ENCODE measurements around the gene OTUD5. TPM values are rescaled to one million over a fixed set of nuclear protein-coding genes. Genes with fewer than 3 reads are reported as not detected.

The OTUD5 gene
- total RNA-seq, 1 experiment from 2014 or later, result 37.1 TPM

DNA sequence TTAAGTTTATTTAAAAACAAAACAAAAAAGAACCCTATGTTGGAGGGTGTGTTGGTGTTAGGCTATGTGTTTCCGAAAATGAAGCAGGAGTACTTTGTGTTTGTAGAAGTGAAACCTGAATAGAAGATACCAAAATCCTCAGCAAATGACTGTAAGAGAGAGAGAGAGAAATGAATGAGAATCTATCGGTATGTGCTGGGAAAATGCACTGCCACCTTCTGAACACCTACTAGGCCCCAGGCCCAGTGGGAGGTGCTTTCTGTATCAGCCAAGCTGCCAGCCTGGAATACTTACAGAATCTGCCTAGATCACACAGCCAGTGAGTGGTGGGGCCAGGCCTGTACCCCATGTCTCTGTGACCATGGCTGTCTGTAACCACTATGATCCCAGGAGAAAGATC lies 23.6 kb downstream of the OTUD5 start:
- Histone ChIP-seq H3K4me3 (no peak overlapping the region), H2AFZ (no peak overlapping the region), H4K20me1 (ENCODE audit: insufficient read depth) (no peaks in the 10 kb centered on the region), H3K27ac (no peak overlapping the region), H3K4me1 (replicated peaks; ENCODE audit: insufficient read depth) (no peaks in the 10 kb centered on the region), H3K4me2 (no peak overlapping the region), H3K36me3 (ENCODE audit: low read depth) (no peaks in the 10 kb centered on the region), H3K9me2 (ENCODE audit: insufficient read depth) (no peaks in the 10 kb centered on the region), H3F3A (ENCODE audit: insufficient read depth, low read depth) (no peaks in the 10 kb centered on the region), H3K9me3 (ENCODE audit: insufficient read depth, low read depth) (no peaks in the 10 kb centered on the region), H3K79me2 (ENCODE audit: low read depth) (no peaks in the 10 kb centered on the region), H3K27me3 (ENCODE audit: insufficient read depth, low read depth) (no peaks in the 10 kb centered on the region)
- POLR2A ChIA-PET (ENCODE audit: unreplicated experiment), result no interaction called here
- TF ChIP-seq EZH2 (IDR thresholded peaks at IDR 0.05; ENCODE audit: low read depth), result no peak
- TF ChIP-seq, protein P1, sequence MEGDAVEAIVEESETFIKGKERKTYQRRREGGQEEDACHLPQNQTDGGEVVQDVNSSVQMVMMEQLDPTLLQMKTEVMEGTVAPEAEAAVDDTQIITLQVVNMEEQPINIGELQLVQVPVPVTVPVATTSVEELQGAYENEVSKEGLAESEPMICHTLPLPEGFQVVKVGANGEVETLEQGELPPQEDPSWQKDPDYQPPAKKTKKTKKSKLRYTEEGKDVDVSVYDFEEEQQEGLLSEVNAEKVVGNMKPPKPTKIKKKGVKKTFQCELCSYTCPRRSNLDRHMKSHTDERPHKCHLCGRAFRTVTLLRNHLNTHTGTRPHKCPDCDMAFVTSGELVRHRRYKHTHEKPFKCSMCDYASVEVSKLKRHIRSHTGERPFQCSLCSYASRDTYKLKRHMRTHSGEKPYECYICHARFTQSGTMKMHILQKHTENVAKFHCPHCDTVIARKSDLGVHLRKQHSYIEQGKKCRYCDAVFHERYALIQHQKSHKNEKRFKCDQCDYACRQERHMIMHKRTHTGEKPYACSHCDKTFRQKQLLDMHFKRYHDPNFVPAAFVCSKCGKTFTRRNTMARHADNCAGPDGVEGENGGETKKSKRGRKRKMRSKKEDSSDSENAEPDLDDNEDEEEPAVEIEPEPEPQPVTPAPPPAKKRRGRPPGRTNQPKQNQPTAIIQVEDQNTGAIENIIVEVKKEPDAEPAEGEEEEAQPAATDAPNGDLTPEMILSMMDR (conservative IDR thresholded peaks at IDR 0.05), result no peak
- no TSS peak for BruUV-seq (replicated peaks)
- no peak for DNase-seq
- intact Hi-C loops (cut with micrococcal nuclease; ENCODE audit: unreplicated experiment), result no loop called here
- CTCF ChIA-PET, result no interaction called here

DNA sequence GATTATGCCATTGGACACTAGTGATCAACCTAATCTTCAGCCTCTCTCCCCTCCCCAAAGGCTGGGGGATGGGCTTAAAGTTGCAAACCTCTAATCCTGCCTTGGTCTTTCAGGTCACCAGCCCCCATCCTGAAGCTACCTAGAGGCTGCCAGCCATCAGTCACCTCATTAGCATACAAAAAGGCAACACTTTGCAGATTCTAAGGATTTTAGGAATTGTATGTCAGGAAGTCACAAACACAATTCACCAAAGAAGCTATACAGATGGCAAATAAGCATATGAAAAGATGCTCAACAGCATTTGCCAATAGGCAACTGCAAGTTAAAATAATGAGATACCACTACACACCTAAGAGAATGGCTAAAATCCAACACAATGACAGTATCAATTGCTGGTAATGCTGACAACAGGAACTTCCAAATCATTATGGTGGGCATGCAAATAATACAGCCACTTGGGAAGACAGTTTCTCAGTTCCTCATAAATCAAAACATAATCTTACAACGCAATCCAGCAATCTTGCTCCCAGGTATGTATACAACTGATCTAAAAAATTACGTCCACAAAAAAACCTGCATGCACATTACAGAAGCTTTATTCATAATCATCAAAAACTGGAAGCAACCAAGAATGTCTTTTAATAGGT lies 29.5 kb downstream of the OTUD5 start:
- ChIA-PET CTCF (no interaction called here), POLR2A (ENCODE audit: unreplicated experiment) (no interaction called here)
- DNase-seq, result no peak
- intact Hi-C loops (cut with micrococcal nuclease; ENCODE audit: unreplicated experiment), result no loop called here
- Histone ChIP-seq H3K27ac (no peak overlapping the region), H3K79me2 (ENCODE audit: low read depth) (no peaks in the 10 kb centered on the region), H3K4me2 (no peak overlapping the region), H3K4me1 (replicated peaks; ENCODE audit: insufficient read depth) (no peaks in the 10 kb centered on the region), H3K9me2 (ENCODE audit: insufficient read depth) (no peaks in the 10 kb centered on the region), H3K36me3 (ENCODE audit: low read depth) (no peaks in the 10 kb centered on the region), H3K9me3 (ENCODE audit: insufficient read depth, low read depth) (no peaks in the 10 kb centered on the region), H3F3A (ENCODE audit: insufficient read depth, low read depth) (no peaks in the 10 kb centered on the region), H2AFZ (no peak overlapping the region), H3K27me3 (ENCODE audit: insufficient read depth, low read depth) (no peaks in the 10 kb centered on the region), H3K4me3 (no peak overlapping the region), H4K20me1 (ENCODE audit: insufficient read depth) (no peaks in the 10 kb centered on the region)
- no TSS peak for BruUV-seq (replicated peaks)
- no peak for TF ChIP-seq EZH2 (IDR thresholded peaks at IDR 0.05; ENCODE audit: low read depth)
- TF ChIP-seq, protein P1 (conservative IDR thresholded peaks at IDR 0.05), result no peak

DNA sequence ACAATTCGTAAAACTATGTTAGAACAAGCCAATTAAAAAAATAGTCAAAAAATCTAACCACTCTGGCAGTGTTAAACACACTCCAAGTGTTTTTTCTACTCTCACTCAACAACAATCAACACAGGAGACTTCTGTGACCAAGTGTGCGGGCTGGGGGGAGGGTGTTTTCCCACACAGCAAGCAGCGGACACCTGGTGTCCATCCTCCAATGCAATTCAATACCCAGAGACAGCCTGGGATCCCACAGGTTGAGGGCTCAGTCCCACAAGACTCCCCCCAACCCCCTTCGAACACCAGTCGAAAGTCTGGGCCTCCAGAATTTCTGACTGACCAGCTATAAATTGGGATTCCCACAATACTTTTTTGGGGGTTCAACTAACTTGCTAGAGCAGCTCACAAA lies 30.3 kb downstream of the OTUD5 start:
- Histone ChIP-seq H2AFZ (no peak overlapping the region), H3K79me2 (ENCODE audit: low read depth) (no peaks in the 10 kb centered on the region), H4K20me1 (ENCODE audit: insufficient read depth) (no peaks in the 10 kb centered on the region), H3K9me2 (ENCODE audit: insufficient read depth) (no peaks in the 10 kb centered on the region), H3K4me2 (no peak overlapping the region), H3K4me1 (replicated peaks; ENCODE audit: insufficient read depth) (no peaks in the 10 kb centered on the region), H3K9me3 (ENCODE audit: insufficient read depth, low read depth) (no peaks in the 10 kb centered on the region), H3F3A (ENCODE audit: insufficient read depth, low read depth) (no peaks in the 10 kb centered on the region), H3K36me3 (ENCODE audit: low read depth) (no peaks in the 10 kb centered on the region), H3K27me3 (ENCODE audit: insufficient read depth, low read depth) (no peaks in the 10 kb centered on the region), H3K27ac (no peak overlapping the region), H3K4me3 (no peak overlapping the region)
- DNase-seq, result no peak
- ChIA-PET POLR2A (ENCODE audit: unreplicated experiment) (no interaction called here), CTCF (no interaction called here)
- no TSS peak for BruUV-seq (replicated peaks)
- TF ChIP-seq EZH2 (IDR thresholded peaks at IDR 0.05; ENCODE audit: low read depth), result no peak
- TF ChIP-seq, protein P1 (conservative IDR thresholded peaks at IDR 0.05), result no peak
- intact Hi-C loops (cut with micrococcal nuclease; ENCODE audit: unreplicated experiment), result no loop called here
